GM19023 (cell line): ENCODE results near the gene CCDC137.
"Not testable (repeated sequence)": the region's sequence is repeated elsewhere in the genome, so short reads cannot be mapped to it uniquely, and the experiment has no call there.

Experiments
- ATAC-seq: cut with Tn5 transposase; IDR thresholded peaks from one replicate; pipeline ENCODE4 v1.9.1; 2021; ENCODE audit warnings: mild to moderate bottlenecking, moderate library complexity; ENCODE audit not compliant: unreplicated experiment

CCDC137 gene

GRCh38 chr17:81666342-81667191 lies at the start of gene CCDC137, which contains the start of gene OXLD1:
Gene CCDC137, plus strand, starts transcription at chr17:81666737. Its CDS starts 30 bp downstream, at chr17:81666767.
Gene OXLD1, minus strand, starts transcription at chr17:81666605. Its CDS starts 28 bp downstream, at chr17:81666577.
- ATAC-seq: peak; percentile 89

- no peak for ATAC-seq
These were observed 49.7 kb upstream of the CCDC137 start for GRCh38 chr17:81616877-81617276.

- not testable (repeated sequence) for ATAC-seq
These were observed 48.2 kb upstream of the CCDC137 start for GRCh38 chr17:81618307-81618706.

GRCh38 chr17:81621494-81622130 lies 44.9 kb upstream of the CCDC137 start:
- no peak for ATAC-seq

GRCh38 chr17:81630274-81630673 lies 36.3 kb upstream of the CCDC137 start:
- ATAC-seq: no peak

- ATAC-seq: no peak
These were observed 35.1 kb upstream of the CCDC137 start for GRCh38 chr17:81631482-81631881.

- no peak for ATAC-seq
These were observed 31.1 kb upstream of the CCDC137 start for GRCh38 chr17:81635431-81635830.

GRCh38 chr17:81635973-81636504 lies 30.5 kb upstream of the CCDC137 start:
- ATAC-seq: peak; percentile 12

GRCh38 chr17:81636505-81637288 lies 29.8 kb upstream of the CCDC137 start, which contains the start of the genes NPLOC4 and TSPAN10:
Gene NPLOC4, minus strand, starts transcription at chr17:81637112. Its CDS starts 182 bp downstream, at chr17:81636930.
Gene TSPAN10, plus strand, starts transcription at chr17:81637196. Its CDS starts 5,217 bp downstream, at chr17:81642413.
- ATAC-seq: peak; percentile 74

- no peak for ATAC-seq
These were observed 27.9 kb upstream of the CCDC137 start for GRCh38 chr17:81638683-81639082.

GRCh38 chr17:81640011-81640410 lies 26.5 kb upstream of the CCDC137 start:
- ATAC-seq: no peak

- no peak for ATAC-seq
These were observed 24.6 kb upstream of the CCDC137 start for GRCh38 chr17:81641825-81642489.

- ATAC-seq: no peak
These were observed 22.0 kb upstream of the CCDC137 start for GRCh38 chr17:81644496-81644895.

GRCh38 chr17:81644976-81645952 lies 21.3 kb upstream of the CCDC137 start:
- no peak for ATAC-seq

GRCh38 chr17:81646869-81647600 lies 19.5 kb upstream of the CCDC137 start:
- no peak for ATAC-seq

- no peak for ATAC-seq
These were observed 18.9 kb upstream of the CCDC137 start for GRCh38 chr17:81647640-81648012.

GRCh38 chr17:81648013-81648706 lies 18.4 kb upstream of the CCDC137 start:
- no peak for ATAC-seq

GRCh38 chr17:81648707-81649085 lies 17.8 kb upstream of the CCDC137 start:
- no peak for ATAC-seq
